SK-N-MC (cell line): ENCODE measurements around the gene DUSP22.
A peak's percentile ranks its signal among the peaks of the same experiment; 100 is the strongest.

Experiments
- DNase-seq: peaks from one replicate; pipeline ENCODE4 v3.0.0-alpha.2; 2011; ENCODE audit warnings: low read depth, low spot score
- H3K27ac ChIP-seq: fragments of 200-600 bp; sonication (generic); 2 replicates; pipeline ENCODE4 v1.5.1; 2016; ENCODE audit warnings: mixed run types
- H3K36me3 ChIP-seq: fragments of 200-600 bp; sonication (generic); 2 replicates; pipeline ENCODE4 v1.6.1; 2017; ENCODE audit warnings: antibody characterized with exemption, low read length, mixed read lengths; ENCODE audit not compliant: insufficient read depth
- H3K4me3 ChIP-seq: fragments of 200-600 bp; sonication (generic); 2 replicates; pipeline ENCODE4 v1.5.1; 2016
- H3K9ac ChIP-seq: fragments of 200-600 bp; sonication (generic); 2 replicates; pipeline ENCODE4 v1.8.0; 2017; ENCODE audit warnings: mixed run types, mixed read lengths; ENCODE audit not compliant: insufficient read length
- H3K9me3 ChIP-seq: fragments of 200-600 bp; sonication (generic); 2 replicates; pipeline ENCODE4 v1.6.1; 2017; ENCODE audit warnings: low read depth, mild to moderate bottlenecking, antibody characterized with exemption, low read length, moderate library complexity, mixed read lengths
- EZH2 ChIP-seq: fragments of 200-600 bp; sonication (generic); IDR thresholded peaks from one replicate; pipeline ENCODE4 v1.6.1; 2017; ENCODE audit warnings: antibody characterized with exemption
- FOXP2 ChIP-seq: optimal IDR thresholded peaks from 2 replicates; pipeline ENCODE3; 2011; ENCODE audit warnings: mild to moderate bottlenecking, moderate library complexity; ENCODE audit not compliant: insufficient read depth; ENCODE audit errors: extremely low read length, control extremely low read depth
- POLR2AphosphoS5 ChIP-seq: IDR thresholded peaks from 2 replicates; pipeline ENCODE4 v1.6.1; 2012; ENCODE audit warnings: mild to moderate bottlenecking, low read depth, low read length, borderline replicate concordance

The DUSP22 gene

DNA sequence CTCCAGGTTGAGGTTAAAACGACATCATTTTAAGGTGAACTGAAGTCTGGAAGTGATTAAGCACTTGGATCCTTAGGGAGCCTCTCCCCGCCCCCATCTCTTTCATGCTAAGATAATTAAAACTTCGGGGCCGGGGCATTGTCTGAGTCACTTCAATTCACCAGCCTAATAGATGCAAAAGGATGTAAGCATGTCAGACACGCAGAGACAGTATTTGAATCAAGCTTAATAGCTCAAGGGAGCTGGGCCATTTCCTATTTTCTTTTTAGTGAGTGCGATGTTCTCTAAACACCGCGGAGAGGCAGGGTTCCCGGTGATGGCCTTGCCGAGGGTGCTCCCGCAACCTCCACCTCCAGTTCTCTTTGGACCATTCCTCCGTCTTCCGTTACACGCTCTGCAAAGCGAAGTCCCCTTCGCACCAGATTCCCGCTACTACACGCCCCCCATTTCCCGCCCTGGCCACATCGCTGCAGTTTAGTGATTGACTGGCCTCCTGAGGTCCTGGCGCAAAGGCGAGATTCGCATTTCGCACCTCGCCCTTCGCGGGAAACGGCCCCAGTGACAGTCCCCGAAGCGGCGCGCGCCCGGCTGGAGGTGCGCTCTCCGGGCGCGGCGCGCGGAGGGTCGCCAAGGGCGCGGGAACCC, 98.7 kb downstream of the DUSP22 start:
- no peak overlapping the region for H3K9ac ChIP-seq
- TF ChIP-seq POLR2AphosphoS5 (no peak), EZH2 (no peak), FOXP2 (no peak)
- no peak overlapping the region for H3K4me3 ChIP-seq
- no peak for DNase-seq
- H3K9me3 ChIP-seq: no peaks in the 10 kb centered on the region
- H3K36me3 ChIP-seq: no peaks in the 10 kb centered on the region
- no peak overlapping the region for H3K27ac ChIP-seq

DNA sequence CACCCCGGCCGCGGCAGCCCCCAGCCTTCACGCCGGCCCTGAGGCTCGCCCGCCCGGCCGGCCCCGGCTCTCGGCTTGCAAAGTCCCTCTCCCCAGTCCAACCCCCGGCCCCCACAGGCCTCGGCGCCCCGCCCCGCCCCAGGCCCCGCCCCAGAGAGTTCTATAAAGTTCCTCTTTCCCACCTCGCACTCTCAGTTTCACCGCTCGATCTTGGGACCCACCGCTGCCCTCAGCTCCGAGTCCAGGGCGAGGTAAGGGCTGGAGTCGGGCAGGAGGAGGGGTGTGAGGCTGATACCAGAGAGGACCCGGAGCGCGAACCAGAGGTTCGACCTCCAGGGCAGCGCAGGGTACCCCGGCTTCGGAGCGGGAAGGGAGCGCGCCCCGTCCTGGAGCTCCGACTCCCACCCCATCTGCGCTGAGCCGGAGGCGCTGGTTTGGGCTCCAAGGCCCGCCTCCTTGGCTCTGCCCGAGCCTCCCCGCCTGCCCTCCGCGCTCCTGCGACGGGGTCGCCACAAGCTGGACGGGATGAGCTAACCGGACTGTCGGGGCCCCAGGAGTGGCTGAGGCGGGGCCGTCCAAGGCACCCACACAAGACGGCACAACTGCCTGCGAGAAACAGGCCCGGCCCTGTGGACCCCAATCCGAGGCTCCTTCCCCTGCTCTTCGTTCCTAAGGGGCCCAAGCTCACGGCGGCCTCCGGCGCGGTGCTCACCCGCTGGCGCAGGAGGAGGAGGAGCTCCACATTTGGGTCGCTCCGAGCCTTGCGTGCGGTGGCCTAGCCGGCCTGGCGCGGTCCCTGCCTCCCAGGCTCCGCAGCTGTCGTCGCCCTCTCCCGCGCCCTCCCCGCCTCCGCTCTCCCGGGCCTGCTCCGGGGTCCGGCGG, 99.5 kb downstream of the DUSP22 start, which contains the start of gene IRF4:
Gene IRF4, plus strand, starts transcription at position 194 of the 882 bp plus-strand sequence. CDS start 1,401 bp downstream, outside the sequence.
- DNase-seq: no peak
- Histone ChIP-seq H3K4me3 (no peak within 1 kb of the TSS), H3K9me3 (no peaks in the 10 kb centered on the region), H3K27ac (no peak within 1 kb of the TSS), H3K9ac (no peak within 1 kb of the TSS), H3K36me3 (no peaks in the 10 kb centered on the region)
- TF ChIP-seq EZH2 (peak; percentile 83), POLR2AphosphoS5 (no peak)

DNA sequence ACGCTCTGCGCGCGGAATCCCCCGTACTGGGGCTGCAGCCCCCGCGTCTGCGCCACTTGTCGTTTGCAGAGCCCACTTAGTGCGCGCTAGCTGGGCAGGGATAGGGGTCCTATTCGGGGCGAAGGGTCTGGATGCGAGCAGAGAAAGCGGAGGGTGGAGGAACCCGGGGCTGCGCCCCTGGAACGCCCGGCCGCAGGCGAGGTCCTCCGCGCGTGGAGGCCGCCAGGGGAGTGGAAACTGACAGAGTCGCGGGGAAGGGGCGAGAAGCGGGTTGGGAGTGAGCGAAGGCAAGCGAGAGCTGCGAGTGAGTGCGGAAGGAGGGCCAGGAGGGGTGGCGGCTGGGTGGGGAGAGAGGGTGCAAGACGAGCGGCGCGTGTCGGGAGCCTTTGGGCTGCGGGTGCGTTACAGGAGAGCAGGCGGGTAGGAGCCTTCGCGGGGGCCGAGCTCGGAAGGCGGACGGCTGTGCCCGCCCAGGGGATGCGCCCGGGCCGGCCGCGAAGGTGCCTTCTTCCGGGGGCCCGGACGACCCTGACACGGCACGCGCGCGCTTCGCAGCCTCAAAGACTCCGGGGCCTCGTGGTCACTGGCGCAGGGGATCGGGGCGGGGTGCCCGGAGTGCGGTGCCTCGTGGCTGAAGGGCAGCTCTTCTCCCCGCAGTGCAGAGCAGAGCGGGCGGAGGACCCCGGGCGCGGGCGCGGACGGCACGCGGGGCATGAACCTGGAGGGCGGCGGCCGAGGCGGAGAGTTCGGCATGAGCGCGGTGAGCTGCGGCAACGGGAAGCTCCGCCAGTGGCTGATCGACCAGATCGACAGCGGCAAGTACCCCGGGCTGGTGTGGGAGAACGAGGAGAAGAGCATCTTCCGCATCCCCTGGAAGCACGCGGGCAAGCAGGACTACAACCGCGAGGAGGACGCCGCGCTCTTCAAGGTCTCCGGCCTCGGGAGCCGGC, 100.4 kb downstream of the DUSP22 start:
- no peak for DNase-seq
- no peaks in the 10 kb centered on the region for H3K36me3 ChIP-seq
- H3K27ac ChIP-seq: no peak overlapping the region
- TF ChIP-seq EZH2: peak; percentile 63
- no peak for TF ChIP-seq FOXP2
- no peak overlapping the region for H3K9ac ChIP-seq
- no peak overlapping the region for H3K4me3 ChIP-seq
- H3K9me3 ChIP-seq: no peaks in the 10 kb centered on the region

GRCh38 chr6:393391-394221, 101.3 kb downstream of the DUSP22 start:
- TF ChIP-seq FOXP2 (no peak), EZH2 (no peak), POLR2AphosphoS5 (no peak)
- no peak overlapping the region for H3K4me3 ChIP-seq
- H3K36me3 ChIP-seq: no peaks in the 10 kb centered on the region
- H3K9ac ChIP-seq: no peak overlapping the region
- no peaks in the 10 kb centered on the region for H3K9me3 ChIP-seq
- DNase-seq: no peak
- no peak overlapping the region for H3K27ac ChIP-seq

GRCh38 chr6:394641-395289, 102.5 kb downstream of the DUSP22 start:
- DNase-seq: no peak
- H3K9ac ChIP-seq: no peak overlapping the region
- TF ChIP-seq POLR2AphosphoS5 (no peak), FOXP2 (no peak), EZH2 (no peak)
- no peak overlapping the region for H3K27ac ChIP-seq
- no peaks in the 10 kb centered on the region for H3K36me3 ChIP-seq
- H3K4me3 ChIP-seq: no peak overlapping the region
- H3K9me3 ChIP-seq: no peaks in the 10 kb centered on the region

- H3K9me3 ChIP-seq: no peaks in the 10 kb centered on the region
- H3K4me3 ChIP-seq: no peak overlapping the region
- TF ChIP-seq EZH2: no peak
- no peak for TF ChIP-seq FOXP2
- no peak for TF ChIP-seq POLR2AphosphoS5
- no peaks in the 10 kb centered on the region for H3K36me3 ChIP-seq
- H3K9ac ChIP-seq: no peak overlapping the region
- no peak for DNase-seq
- no peak overlapping the region for H3K27ac ChIP-seq
Measured at GRCh38 chr6:395432-396125, 103.3 kb downstream of the DUSP22 start.

- Histone ChIP-seq H3K9me3 (no peaks in the 10 kb centered on the region), H3K9ac (no peak overlapping the region), H3K36me3 (no peaks in the 10 kb centered on the region), H3K4me3 (no peak overlapping the region), H3K27ac (no peak overlapping the region)
- DNase-seq: no peak
- no peak for TF ChIP-seq EZH2
- no peak for TF ChIP-seq FOXP2
- TF ChIP-seq POLR2AphosphoS5: no peak
Measured at GRCh38 chr6:396126-396520, 103.8 kb downstream of the DUSP22 start.
